Midbrain (tissue), 1 donor: ENCODE results near the gene ASMTL.
"Not testable (repeated sequence)": the region's sequence is repeated elsewhere in the genome, so short reads cannot be mapped to it uniquely, and the experiment has no call there.

Source experiments
- DNase-seq: peaks from one replicate; lab custom pipeline; 2025; lab: John Stamatoyannopoulos, UW

ASMTL gene

DNA sequence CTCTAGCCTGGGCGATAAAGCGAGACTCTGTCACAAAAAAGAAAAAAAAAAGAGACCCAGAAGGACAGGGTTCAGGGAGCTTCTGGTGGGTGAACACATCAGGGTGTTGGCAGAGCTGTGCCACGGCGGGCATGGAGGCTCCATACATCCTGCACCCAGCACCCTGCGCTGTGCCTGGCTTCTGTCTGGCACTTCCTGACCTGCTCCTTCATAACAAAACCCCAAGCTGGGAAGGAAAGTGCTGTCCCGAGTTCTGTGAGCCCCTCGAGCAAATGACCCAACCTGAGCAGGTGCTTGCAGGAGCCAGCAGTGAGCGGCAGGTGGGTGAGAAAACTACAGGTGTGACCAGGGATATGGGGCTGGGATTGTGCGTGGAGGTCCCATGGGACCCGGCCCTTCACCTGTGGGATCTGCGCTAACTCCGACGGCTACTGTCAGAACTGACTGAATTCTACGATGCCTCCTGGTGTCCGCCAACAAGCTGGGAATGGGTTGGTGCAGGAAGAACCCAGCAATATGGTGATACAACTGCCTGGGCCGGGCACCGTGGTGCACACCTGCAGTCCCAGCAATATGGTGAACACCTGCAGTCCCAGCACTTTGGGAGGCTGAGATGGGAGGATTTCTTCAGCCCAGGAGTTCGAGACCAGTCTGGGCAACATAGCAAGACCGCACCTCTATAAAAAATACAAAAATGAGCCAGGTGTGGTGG, 18.9 kb downstream of the ASMTL start:
- DNase-seq, result no peak

DNA sequence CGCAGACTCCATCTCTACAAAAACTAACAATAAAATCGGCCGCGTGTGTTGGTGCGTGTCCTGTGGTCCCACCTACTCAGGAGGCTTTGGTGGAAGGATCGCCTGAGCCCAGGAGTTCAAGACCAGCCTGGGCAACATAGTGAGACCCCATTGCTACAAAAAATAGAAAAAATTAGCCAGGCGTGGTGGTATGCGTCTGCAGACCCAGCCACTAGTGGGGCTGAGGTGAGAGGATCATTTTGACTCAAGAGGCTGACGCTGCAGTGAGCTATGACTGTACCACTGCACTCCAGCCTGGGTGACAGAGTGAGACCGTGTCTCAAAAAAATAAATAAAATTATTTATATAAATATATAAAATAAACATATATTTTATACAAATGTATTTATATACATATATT, 22.3 kb downstream of the ASMTL start:
- DNase-seq, result no peak

DNA sequence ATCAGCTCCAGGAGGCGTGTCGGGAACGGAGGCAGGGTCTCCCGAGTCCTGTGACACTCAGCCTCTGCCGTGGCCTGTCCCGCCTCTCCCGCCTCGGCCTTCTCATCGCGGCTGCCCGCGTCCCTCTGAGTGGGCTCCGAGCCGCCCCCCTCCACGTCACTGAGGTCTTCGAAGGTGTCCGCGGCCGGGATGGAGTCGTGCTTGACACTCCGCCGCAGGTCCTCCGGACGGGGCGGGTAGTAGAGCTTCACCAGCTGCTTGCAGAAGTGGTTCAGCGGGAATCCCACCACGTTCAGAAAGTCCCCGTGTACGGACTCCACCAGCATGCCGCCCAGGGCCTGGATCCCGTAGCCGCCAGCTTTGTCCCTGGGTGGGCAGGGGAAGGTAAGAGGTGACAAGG, 25.0 kb downstream of the ASMTL start:
- DNase-seq, result no peak

DNA sequence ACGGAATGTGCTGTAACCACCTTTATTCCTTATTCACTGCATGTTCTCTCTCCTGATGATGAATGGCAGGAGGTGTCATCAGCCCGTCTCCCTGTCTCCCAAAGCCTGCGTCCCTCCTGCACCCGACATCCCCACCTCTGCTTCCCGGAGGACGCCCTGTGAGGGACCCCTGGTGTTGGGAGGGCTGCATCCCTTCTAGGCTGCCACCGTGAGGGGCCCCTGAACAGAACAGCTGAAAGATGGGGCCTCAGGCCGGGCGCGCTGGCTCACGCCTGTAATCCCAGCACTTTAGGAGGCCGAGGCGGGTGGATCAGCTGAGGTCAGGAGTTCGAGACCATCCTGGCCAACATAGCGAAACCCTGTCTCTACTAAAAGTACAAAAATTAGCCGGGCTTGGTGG, 26.4 kb downstream of the ASMTL start:
- not testable (repeated sequence) for DNase-seq

DNA sequence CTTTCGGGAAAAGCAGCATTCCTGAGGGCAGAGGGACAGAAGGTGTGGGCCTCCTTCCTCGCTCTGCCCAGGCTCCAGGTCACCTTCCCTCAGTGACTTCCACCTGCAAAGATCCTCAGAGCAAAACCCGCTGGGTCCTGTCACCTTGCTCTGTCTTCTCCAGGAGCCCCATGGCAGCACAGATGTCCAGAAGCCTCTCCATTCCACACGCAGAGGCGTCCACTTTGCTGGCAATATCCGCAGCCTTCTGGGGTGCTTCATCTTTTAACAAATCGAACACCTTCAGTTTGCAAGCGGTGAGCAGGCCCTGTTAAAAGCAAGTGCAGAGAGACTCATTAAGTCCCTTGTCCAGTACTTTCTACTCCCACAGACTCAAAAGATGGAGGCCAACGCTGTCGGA, 27.3 kb downstream of the ASMTL start:
- no peak for DNase-seq

DNA sequence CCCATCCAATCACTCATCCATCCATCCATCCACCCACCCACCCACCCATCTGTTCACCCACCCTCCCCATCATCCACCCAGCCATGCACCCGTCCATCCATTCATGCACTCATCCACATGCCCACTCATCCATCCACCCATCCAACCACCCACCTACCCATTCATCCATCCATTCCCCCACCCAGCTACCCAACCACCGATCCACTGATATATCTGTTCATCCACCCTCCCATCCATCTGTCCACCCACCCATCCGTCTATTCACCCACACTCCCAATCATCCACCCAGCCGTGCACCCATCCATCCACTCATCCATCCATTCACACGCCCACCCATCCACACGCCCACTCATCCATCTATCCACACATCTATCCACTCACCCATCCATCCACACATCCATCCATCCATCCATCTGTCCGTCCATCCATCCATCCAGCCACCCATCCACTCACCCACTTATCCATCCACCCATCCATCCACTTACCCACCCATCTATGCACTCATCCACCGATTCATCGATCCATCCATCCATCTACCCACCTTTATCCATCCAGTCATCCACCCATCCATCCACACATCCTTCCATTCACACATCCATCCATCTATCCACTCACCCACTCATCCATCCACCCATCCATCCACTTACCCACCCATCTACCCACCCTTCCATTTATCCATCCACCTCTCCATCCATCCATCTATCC, 28.4 kb downstream of the ASMTL start:
- no peak for DNase-seq

DNA sequence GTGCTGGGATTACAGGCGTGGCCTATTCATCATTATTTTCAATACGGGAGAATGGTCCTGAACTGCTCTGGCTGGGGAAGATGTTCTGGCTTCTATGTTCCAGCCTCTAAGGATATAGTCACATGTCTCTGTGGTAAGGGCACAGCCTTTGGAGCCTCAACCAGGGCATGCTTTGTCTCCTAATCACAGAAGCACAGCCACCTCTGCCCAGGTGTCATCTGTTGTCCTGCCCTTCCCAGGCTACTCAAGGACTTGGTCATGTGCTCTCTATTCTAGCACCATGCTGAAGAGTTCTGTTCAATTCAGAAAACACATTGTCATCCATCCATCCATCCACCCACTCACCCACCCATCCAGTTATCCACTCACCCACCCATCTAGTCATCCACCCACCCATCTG, 29.5 kb downstream of the ASMTL start:
- DNase-seq, result no peak

DNA sequence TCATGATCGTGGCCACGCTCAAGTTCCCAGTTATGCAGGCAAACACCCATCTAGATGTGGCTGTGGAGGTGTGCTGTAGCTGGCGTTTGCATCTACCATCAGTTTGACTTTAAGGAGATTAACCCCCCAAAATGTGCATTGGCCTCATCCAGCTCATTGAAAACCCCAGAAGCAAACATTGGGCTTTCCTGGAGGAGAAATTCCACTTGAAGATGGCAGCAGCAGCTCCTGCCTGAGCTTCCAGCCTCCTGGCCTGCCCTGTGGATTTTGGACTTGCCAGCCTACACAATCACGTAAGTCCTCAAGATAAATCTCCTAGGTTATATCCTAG, 30.6 kb downstream of the ASMTL start:
- DNase-seq, result no peak

DNA sequence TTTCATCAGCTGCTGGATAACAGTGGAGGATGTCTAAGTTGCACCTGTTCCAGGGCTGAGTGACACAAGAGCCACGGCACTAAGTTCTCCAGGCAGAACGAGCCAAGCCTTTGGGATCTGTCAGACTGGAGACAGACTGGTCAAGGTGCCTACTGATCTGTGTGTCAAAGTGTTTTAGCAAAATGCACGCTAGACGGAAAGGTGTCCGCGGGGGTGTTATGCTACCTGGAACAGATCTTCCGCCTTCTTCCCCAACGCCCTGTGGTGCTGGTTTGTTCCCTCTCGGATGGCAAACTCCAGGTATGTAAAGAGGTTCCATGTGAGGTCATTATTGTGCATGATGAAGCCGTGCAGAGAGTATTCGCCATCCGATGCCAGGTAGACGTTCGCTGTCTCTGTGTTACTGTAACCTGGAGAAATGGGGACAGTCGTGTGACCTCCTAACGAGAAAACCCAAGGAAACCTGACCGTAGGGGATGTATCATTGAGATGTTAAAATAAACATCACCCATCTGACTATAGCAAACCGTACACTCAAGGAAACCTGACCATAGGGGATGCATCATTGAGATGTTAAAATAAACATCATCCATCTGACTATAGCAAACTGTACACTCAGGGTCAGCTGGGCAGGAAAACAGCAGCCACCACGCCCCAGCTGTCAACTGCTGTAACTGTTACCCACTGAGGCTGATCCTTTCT, 31.1 kb downstream of the ASMTL start:
- DNase-seq, result no peak

DNA sequence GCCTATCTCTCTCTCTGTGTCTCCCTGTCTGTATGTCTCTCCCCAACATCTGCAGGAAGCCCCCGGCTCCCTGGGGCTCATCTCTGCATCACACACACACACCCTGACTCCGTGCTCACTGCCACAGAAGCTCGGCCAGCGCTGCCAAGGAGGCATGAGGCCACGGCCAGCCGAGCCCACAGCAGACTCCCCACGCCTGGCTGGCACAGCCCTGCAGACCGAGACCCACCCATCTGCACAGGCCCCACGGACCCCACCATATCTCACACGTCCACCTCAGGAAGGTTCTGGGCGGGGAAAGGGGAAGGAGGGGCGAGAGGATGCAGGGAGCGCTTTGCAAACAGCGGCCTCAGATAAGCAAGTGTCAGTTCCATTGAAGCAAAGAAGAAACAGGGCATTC, 32.3 kb downstream of the ASMTL start:
- DNase-seq, result no peak

DNA sequence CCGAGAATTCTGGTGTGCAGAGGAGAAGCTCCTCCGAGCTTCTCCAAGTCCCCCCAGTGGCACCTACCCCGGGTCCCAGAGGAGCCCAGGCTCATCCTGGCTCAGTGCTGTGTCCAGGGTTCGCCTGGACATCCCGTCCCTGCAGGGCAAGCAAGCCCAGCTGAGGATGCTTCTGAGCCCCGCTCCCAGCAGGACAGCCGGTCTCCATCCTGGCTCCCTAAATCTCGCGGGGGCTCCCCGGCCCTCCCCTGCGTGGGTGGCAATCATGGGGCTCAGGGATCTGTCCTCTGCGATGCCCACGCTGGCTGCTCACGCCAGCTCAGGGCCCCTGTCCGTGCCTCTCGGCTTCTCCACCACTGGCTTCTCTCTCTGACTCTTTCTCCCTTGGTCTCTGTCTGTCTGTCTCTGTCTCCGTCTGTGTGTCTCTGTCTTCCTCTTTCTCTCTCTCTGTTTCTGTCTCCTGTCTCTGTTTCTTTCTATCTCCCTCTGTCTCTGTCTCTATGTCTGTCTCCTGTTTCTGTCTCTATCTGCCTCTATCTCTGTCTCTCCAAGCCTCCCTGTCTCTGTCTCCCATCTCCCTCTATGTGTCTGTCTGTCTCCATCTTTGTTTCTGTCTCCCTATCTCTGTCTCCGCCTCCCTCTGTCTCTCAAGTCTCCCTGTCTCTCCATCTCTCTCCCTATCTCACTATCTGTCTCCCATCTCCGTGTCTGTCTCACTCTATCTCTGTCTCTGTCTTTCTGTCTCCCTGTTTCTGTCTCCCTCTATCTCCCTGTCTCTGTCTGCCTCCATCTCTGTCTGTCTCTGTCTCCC, 33.0 kb downstream of the ASMTL start:
- DNase-seq, result no peak

DNA sequence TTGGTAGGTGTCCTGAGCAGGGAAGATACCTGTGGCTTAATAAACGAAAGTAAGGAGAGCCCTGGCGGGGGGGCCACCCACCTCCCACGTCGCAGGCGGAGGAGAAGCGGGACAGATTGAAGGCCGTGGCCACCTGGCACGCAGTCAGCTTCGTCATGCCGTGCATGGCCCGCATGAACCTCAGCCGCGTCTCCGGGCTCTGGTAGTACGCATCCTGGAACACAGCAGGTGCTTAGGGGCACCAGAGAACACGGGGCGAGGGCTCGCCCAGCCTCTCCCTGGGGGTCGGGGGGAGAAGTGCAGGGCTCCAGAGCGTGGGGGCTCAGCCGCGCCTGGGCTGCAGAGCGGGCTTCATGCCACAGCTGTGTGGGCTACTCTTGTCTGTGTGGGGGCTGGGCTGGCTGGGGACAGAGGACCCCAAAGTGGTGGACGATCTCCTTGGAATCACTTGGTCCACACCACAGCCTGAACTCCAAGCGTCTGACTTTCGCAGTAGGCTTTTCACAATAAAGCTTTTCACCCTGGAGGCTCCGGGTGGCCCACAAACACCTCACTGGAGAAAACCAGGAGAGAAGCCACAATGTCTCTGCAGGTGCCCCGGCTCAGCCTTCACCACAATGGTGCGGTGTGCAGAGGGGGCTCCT, 33.7 kb downstream of the ASMTL start:
- no peak for DNase-seq

DNA sequence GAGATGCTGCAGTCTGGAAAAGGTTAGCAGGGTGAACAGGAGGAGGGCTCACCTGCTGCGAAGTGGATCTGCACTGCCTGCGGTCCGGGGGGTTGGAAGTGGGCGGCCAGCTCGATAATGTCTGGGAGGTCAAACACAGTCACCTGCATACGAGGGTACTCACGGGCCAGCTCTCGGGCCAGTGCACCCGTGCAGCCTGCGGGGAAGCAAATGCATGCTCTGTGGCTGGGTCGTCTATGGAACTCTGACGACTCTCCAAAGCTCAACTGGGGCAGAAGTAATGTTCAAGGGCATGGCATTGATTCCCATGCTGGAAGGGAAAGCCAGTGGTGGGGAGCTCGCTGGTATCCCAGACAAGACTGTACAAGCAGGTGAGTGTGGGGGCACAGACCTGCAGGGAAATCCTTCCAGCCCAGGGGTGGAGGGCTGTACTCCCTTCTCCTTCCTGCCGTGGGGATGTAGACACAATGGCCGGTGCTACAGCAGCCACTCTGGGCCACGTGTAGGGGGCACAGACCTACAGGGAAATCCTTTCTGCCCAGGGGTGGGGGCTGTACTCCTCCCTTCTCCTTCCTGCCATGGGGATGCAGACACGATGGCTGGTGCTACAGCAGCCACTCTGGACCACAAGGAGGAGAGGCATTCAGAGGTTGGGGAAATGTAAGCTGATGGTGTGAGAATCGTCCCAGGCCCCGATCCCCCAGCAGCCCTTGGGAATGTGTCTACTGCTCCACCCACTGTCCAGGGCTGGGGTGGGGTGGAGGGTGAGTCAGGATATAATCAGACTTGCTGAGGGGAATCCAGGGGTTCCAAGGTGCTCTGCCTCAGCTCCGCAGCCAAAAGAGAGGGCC, 34.6 kb downstream of the ASMTL start:
- DNase-seq, result no peak

DNA sequence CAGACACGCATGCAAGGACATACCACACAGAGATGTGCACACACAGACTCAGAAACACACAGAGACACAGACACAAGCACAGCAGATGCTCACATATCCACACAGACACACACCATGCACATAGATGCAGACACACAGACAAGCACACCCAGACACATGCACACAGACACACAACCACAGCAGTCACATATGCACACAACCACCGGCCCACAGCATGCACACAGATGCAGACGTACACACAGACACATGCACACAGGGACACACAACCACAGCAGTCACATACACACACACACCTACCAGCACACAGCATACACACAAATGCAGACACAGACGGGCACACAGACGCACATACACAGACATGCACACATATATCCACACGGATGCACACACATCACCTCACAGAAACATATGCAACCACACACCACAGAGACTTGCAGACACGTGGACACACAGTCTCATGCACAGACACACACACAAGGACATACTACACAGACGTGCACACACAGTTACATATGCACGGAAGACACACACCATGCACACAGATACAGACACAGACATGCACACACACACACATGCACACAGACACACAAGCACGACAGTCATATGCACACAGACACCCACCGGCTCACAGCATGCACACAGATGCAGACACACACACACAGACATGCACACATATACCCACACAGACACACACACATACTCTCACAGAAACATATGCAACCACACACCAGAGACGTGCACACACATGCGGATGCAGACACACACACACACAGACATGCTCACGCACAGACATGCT, 35.5 kb downstream of the ASMTL start:
- no peak for DNase-seq

DNA sequence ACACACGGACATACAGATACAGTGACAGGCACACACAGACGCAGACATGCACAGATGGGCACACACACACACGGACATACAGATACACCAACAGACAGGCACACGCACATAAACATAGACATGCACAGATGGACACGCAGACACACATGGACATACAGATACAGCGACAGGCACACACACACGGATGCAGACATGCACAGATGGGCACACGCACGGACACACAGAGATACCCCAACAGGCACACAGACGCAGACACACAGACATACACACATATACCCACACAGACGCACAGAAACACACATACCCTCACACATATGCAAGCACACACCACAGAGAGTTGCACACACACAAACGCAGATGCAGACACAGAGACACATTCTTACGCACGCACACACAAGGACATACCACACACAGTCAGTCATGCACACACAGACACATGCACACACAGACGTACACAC, 36.4 kb downstream of the ASMTL start:
- DNase-seq, result no peak

DNA sequence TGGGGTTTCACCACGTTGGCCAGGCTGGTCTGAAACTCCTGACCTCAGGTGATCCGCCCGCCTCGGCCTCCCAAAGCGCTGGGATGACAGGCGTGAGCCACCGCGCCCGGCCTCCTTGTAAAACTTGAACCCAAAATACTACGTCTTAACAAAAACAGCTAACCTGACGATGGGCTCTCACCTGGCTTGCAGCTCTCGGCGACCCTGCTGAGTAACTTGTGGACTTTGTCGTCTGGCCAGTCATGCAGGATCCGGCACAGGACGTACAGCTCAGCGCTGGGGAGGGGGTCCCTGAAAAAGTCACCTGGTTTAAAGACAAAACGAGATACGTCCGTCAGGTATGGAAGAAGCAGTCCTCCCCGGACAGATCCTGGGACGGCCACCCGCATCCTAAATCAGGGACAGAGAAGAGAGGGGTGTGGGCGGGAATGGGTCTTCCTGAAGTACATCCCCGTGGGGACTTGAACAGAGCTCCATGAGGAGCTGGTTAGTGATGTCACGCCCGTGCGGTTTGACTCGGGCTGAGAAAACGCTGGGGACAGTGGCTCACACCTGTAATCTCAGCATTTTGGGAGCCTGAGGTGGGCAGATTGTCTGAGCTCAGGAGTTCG, 40.1 kb downstream of the ASMTL start:
- no peak for DNase-seq

DNA sequence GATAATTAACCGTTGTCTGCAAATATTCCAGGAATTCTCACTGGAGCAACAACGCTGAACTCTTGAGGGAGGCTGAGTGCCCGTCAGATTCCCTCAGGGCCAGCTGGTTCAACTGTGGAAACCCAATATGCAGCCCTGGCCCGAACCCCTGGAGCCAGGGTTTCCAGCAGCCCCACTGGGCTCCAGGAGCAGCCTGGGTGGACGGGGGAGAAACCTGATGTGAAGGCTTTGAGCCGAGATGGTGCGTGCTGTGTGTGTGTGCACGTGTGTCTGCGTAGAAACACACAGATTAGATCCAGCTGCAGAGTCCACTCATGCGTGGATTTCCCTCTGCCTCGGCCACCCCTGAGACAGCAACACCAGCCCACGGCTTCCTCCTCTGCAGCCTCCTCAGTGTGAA, 41.4 kb downstream of the ASMTL start:
- DNase-seq, result no peak

DNA sequence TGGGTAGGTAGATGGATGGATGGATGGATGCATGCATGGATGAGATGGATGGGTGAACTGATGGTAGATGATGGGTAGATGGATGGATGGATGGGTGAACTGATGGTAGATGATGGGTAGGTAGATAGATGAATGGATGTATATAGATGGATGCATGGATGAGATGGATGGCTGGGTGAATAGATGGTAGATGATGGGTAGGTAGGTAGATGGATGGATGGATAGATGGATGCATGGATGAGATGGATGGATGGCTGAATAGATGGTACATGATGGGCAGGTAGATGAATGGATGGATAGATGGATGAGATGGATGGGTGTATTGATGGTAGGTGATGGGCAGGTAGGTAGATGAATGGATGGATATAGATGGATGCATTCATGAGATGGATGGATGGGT, 45.7 kb downstream of the ASMTL start:
- DNase-seq, result no peak

DNA sequence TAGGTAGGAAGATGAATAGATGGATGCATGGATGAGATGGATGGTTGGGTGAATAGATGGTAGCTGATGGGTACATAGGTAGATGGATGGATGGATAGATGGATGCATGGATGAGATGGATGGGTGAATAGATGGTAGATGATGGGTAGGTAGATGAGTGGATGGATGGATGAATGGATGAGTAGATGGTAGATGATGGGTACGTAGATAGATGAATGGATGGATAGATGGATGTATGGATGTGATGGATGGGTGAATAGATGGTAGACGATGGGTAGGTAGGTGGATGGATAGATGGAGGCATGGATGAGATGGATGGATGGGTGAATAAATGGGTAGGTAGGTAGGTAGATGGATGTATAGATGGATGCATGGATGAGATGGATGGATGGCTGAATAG, 46.9 kb downstream of the ASMTL start:
- DNase-seq, result not testable (repeated sequence)

DNA sequence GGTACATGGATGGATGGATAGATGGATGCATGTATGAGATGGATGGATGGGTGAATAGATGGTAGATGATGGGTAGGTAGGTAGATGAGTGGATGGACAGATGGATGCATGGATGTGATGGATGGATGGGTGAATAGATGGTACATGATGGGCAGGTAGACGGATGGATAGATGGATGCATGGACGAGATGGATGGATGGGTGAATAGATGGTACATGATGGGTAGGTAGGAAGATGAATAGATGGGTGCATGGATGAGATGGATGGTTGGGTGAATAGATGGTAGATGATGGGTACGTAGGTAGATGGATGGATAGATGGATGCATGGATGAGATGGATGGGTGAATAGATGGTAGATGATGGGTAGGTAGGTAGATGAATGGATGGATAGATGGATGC, 48.8 kb downstream of the ASMTL start:
- DNase-seq, result not testable (repeated sequence)
